HG02623 (cell line): ENCODE measurements around the gene TMC6.
"Not testable (repeated sequence)": the region's sequence is repeated elsewhere in the genome, so short reads cannot be mapped to it uniquely, and the experiment has no call there.

Experiments used
- ATAC-seq: cut with Tn5 transposase; IDR thresholded peaks from one replicate; pipeline ENCODE4 v1.9.1; 2021; ENCODE audit warnings: moderate library complexity; ENCODE audit not compliant: unreplicated experiment

TMC6 gene, protein sequence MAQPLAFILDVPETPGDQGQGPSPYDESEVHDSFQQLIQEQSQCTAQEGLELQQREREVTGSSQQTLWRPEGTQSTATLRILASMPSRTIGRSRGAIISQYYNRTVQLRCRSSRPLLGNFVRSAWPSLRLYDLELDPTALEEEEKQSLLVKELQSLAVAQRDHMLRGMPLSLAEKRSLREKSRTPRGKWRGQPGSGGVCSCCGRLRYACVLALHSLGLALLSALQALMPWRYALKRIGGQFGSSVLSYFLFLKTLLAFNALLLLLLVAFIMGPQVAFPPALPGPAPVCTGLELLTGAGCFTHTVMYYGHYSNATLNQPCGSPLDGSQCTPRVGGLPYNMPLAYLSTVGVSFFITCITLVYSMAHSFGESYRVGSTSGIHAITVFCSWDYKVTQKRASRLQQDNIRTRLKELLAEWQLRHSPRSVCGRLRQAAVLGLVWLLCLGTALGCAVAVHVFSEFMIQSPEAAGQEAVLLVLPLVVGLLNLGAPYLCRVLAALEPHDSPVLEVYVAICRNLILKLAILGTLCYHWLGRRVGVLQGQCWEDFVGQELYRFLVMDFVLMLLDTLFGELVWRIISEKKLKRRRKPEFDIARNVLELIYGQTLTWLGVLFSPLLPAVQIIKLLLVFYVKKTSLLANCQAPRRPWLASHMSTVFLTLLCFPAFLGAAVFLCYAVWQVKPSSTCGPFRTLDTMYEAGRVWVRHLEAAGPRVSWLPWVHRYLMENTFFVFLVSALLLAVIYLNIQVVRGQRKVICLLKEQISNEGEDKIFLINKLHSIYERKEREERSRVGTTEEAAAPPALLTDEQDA

DNA sequence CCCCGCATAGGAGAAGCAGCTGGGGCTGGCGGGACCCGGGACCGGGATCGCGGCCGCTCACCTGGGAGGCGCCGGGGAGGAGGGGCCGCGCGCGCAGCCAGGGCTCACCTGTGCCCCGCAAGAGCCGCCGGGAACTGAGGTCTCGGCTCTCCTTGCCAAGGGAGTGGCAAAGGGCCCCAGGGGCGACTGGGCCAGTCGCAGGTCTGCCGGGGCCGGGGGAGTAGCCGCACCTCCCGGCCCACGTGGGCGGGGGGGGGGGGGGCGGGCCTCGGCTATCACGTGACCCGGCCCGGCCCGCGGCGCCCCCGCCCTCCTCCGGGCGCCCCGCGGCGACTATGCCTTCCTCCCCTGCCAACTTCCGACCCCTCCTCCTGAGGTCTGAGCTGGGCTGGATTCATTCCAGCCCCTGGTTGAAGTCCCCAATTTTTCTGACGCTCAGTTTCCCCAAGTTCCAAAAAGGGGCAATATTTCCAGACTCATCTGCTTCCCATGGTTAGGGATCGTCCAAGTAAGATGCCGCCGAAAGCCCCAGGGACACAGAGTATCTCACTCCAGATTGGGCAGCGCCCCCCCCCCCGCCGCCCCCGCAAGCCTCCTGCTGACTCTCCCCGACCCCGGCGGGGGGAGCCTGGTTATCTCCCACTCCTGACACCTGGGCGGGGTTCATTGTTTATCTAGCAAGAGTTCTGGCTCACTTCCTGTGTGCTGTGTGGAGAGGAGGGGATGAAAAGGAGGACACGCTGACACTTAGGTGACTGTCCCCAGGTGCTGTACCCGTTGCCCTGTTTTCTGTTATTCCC, at the start of gene TMC6:
TMC6 (minus strand) TSS at position 205 of the 800 bp plus-strand sequence. CDS start 1,923 bp downstream, outside the sequence.
- no peak for ATAC-seq

DNA sequence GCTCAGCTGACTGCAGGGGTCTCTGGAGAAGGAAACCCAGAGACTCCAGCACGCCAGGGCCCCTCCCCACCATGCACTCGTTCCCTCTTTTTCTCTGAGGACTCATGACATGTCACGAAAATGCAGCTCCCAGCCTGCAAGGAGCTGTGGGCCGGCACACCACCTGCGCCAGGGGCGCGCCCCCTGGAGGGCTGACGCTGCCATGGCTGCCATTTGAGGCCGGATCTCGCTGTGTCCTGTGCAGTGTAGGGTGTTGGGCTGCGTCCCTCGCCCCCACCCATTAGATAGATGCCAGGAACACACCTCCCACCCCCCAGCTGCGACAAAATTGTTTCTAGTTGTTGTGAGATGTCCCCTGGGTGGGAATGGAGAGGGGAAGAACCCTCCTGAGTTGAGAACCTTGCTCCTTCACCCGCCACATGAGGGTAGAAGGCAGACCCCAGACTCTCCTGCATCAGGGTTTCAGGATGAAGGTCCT, 48.0 kb upstream of the TMC6 start:
- no peak for ATAC-seq

DNA sequence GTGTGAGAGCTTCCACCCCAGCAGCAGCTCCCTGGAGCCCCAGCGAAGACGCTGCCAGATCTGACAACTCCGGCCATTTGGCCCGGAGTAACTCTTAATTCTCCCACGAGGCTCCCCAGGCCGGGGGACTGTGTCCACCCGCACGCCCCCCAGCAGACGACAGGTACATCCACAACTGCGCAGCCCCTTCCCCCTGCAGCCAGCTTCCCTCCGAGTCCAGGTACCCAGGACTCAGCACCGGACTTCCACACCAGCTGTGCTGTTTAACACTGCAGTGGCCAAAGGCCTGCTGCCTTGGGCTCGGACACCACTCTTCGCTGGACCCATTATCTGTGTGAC, 47.1 kb upstream of the TMC6 start:
- ATAC-seq = no peak

DNA sequence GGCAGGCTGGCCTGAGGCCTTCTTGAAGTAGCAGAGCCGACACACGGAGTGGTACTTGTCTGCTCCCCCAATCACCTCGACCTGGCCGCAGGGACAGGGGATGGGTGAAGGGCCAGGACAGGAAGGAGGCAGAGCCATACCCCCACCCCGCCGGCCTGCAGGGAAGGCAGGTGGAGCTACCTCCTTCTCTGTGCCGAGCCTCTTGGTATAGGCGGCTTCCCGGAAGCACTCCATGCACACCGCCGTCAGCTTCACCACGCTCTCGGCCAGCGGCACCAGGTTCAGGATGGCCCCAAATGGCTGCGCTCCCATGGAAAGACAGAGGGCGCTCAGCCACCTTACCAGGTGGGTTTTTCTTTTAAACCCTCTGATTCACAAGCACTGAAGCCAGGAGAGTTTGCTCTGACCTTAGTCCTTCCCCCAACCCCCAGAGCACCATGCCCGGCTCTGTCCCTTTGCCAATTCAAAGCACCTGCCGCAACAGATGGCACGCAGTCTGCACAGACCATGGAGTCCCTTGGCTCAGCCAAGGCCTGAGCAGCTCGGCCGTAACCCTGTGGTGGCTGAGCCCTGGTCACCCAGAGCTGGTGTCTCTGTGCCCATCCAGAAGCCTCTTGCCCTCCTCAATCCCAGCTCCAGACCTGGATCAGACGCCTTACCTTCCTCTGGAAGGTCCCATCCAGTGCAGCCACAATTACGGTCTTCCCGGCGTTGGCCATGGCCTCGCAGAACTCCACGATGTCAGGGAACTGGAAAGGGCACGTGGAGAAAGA, 46.5 kb upstream of the TMC6 start:
- no peak for ATAC-seq

DNA sequence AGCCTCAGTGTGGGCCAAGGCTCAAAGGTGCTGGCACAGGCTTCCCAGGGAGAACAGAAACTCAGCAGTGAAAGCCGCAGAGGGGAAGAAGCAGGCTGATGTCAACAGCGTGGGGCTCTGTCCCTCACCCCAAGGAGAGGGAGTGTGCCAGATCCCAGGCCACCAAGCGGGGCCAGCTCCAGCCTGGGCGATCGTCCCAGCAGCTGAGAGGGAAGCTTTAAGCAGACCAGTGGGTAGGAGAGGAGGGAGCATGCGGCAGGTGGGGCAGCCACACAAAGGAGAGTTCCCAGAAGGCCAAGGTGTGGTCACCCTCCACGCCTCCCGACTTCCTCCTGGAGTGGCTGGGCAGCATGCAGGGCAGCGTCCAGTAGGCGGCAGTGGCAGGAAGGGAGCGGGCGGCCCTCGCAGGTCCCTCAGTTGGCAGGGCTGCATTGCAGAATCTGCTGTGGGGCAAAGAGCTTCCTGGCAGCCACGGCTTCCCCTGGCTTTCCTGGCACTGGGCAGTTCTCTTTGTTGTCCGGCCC, 45.9 kb upstream of the TMC6 start:
- no peak for ATAC-seq

DNA sequence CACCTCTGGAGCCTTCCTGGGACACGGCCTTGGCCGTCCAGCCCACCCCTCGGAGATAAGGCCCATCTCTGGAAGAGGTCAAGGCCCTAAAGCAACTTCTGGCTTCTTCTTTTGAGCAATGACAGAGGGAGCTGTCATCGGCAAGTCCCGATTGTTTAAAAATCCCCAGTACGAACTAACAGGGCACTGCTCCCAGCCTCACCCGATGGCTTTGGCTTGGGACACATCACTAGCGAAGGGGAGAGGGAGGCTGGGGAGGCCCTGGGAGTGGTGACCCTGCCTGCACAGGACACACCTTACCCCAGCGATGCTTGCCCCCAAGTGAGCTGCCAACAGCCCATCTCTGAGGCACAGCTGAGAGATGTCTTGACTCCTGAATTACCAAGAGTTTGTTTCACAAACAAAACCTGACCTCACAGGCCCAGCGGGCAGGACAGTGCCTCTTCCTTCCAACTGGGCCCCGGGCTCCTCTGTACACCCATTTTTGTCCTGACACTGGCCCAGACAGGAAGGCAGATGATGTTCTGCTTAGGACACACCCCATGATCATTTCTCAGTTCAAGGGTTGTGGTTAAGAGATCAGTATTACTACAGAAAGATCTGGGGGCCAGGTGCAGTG, 44.7 kb upstream of the TMC6 start:
- no peak for ATAC-seq

DNA sequence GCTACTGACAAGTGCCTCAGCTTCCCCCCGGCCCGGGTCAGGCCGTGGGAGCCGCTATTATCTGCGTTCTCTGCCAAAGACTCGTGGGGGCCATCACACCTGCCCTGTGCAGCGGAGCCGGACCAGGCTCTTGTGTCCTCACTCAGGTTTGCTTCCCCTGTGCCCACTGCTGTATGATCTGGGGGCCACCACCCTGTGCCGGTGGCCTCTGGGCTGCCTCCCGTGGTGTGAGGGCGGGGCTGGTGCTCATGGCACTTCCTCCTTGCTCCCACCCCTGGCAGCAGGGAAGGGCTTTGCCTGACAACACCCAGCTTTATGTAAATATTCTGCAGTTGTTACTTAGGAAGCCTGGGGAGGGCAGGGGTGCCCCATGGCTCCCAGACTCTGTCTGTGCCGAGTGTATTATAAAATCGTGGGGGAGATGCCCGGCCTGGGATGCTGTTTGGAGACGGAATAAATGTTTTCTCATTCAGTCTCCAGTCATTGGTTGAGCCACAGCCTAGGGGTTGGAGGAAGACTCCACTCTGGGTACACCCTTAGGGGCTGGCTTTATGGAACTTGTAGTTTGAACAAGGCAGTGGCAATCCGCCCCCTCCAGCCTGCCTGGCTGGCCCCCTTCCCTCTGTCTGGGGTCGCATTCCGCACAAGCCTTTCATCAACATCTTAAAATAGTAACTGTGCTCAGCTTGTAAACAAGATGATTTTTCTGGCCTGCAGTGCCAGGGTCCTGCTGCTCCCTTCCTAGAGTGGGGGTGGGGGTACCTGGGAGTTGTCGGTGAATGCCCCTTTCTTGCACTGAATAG, 43.9 kb upstream of the TMC6 start:
- no peak for ATAC-seq

DNA sequence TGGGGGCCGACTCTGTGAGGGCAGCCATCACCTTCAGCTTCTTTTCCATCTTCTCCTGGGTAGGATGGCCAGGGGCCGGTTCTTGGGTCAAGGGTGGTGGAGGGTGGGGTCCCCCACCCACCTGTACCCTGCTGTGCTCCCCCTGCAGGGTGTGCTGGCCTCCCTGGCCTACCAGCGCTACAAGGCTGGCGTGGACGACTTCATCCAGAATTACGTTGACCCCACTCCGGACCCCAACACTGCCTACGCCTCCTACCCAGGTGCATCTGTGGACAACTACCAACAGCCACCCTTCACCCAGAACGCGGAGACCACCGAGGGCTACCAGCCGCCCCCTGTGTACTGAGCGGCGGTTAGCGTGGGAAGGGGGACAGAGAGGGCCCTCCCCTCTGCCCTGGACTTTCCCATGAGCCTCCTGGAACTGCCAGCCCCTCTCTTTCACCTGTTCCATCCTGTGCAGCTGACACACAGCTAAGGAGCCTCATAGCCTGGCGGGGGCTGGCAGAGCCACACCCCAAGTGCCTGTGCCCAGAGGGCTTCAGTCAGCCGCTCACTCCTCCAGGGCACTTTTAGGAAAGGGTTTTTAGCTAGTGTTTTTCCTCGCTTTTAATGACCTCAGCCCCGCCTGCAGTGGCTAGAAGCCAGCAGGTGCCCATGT, 43.2 kb upstream of the TMC6 start:
- not testable (repeated sequence) for ATAC-seq

DNA sequence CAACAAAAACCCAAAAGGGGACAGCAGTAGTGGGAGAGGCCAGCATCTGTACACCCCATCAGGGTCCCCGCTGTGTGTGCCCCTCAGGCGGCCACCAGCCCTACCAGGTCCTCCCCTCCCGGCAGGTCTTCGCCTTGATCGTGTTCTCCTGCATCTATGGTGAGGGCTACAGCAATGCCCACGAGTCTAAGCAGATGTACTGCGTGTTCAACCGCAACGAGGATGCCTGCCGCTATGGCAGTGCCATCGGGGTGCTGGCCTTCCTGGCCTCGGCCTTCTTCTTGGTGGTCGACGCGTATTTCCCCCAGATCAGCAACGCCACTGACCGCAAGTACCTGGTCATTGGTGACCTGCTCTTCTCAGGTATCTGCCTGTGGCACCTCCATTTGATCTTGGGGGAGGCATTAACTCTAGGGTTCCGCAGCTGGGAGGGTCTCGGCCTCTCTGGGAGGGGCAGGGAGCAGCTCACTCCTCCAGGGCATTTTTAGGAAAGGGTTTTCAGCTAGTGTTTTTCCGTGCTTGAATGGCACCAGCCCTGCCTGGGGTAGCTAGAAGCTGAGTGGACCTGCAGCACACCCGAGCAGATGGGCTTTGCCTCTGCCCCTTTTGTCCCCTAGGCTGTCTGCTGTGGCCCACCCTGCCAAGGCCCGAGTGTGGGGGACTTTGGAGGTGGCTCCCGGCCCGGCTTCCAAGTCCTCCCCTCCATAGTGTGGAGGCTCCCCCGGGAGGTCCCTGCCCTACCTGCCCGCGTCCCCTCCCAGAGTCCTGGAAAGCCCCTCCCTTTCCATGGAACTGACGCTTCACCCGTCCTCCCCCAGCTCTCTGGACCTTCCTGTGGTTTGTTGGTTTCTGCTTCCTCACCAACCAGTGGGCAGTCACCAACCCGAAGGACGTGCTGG, 42.4 kb upstream of the TMC6 start:
- ATAC-seq = no peak

DNA sequence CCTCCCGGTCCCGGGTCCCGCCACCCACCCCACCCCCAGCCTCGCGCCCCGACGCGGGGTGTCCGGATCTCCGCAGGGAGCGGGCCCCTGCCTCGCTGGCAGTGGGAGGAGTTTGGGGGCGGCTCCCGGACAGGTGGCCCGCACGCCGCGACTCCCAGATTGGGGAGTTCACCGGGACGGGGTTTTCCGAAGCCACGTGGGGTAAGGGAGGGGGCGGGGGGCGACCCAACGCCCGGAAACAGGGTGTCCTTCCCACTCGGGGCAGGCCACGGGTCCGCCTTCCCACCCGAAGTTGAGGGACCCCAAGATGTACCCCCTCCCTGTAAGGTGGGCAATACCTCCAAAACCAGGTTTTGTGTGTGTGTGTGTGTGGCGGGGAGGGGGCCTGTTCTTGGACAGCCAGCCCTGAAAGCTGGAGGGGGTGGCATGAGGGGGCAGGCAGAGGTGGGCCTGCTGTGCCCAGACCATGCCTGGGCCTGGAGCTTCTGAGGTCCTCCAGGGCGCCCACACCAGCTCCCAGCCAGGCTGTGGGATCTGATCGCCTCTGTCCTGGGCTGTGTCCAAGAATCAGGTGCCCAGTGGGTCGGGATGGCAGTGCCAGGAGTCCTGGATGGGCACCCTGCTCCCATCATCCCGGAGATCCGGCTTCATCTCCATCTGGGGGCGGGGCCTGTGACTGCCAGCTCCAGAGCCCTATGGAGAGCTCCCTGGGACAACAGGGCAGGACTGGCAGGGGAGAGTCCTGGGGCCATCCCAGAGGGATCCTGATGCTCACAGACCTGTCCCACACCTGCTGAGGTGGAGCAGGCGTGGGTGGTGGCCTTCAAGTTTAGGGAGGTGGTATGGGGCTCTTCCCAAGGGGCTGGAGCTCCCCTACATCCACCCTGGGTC, 40.6 kb upstream of the TMC6 start:
- peak; percentile 9 for ATAC-seq

DNA sequence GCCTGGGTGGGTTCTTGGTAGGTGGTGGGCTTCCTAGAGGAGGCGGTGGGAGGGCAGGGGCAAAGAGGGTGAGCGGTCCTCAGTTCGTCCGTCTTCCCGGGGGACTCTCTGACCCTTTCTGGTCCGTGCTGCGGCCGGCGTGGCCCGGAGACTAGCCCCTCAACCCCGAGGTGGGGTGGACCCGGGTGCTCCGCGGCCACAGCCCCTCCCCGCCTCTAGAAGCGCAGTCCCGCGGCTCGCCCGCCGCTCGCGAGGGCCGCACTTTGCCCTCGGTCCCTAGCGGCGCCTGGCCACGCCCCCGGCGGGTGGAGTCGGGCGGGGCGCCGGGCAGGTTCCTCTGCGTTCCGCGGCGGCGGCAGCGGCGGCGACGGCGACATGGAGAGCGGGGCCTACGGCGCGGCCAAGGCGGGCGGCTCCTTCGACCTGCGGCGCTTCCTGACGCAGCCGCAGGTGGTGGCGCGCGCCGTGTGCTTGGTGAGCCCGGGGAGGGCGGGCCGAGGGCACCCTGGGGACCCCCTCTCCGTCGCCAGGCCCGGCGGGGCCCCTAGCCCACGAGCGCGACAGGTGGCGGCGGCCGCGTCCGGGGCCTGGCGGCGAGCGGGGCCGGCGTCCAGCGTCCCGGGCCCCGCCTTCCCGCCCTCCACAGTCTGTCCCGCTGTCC, 39.8 kb upstream of the TMC6 start, which contains the start of gene SYNGR2:
SYNGR2 (plus strand) TSS at position 340 of the 661 bp plus-strand sequence; CDS start at position 376, 36 bp downstream.
- ATAC-seq = peak; percentile 45

DNA sequence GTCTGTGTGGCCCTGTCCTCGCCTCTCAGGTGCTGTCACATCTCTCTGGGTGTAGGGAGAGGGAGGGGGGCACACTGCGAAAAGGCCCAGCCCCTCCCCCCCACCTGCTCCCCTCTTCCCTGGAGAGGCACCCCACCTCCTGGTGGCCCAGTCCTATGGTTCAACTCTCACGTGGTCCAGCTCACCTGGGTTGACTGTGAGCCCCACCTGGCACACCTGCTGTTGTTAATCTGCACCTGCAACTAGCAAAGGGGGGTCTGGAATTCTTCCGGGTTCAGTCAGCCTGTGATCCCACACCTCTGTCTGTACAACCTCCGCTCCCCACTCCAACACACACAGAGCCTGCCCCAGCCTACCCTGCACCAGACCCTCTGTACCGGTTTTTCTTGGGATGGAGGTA, 37.9 kb upstream of the TMC6 start:
- no peak for ATAC-seq

DNA sequence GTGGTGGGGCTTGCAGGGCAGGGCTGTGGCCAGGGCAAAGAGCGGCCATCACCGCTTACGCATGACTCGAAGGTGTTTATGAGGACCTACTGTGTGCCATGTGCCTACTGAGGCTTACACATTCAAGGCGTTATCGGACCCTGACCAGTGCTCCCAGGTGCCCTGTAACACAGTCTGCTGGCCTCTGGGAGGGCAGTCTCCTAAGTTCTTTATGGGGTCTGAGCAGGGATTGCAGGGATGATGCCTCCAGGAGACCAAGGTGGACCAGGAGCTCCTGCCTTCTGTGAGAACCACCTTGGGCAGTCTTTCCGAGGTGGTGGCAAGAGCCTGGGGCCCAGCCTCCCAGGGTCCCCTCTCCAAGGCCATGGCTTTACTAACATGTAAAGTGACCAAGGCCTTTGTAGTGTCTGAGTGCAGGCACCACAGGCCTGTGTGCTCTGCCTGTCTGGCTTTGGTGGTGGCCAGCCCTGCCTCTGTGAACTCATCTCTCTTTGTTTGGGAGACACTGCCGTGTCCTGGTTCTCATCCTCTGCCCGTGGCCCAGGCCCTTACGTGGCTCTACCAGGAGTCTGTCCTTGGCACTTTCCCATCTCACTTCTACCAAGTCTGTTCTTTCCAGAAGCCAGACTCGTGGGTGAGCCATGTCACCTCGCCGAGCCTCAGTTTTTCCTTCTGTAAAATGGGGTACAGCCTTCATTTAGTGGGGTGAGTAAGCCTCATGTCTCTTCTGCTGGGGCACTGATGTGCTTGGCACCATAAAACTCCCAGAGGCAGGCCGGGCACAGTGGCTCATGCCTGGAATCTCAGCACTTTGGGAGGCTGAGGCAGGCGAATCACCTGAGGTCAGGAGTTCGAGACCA, 36.4 kb upstream of the TMC6 start:
- ATAC-seq = no peak

DNA sequence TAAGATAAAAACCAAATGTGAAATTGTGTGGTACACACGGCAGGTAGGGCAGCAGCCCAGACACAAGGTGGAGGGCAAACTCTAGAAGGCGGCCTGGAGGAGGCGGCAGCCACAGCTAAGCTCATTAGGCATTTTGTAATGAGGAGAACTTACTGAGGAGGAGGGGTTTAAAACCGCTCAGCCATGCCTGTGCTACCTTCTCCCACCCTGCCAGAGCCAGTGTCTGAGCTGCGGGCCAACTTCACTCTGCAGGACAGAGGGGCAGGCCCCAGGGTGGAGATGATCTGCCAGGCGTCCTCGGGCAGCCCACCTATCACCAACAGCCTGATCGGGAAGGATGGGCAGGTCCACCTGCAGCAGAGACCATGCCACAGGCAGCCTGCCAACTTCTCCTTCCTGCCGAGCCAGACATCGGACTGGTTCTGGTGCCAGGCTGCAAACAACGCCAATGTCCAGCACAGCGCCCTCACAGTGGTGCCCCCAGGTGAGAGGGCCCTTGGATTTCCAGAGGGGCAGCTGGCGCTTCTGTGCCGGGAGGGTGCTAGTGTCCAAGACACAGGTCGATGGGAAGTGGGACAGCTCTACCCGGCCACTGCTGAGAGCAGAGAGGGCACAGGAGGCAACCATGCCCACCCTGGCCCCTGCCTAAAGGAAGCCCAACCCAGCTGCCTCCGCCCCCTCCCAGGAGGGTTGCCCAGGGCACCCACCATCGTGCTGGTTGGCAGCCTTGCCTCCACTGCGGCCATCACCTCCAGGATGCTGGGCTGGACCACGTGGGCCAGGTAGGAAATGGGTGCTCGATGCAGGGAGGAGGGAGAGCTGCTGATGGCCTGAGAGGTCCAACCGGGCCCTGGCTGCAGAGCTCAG, 35.6 kb upstream of the TMC6 start:
- ATAC-seq = no peak
